HCT116 (cell line): Measurements from ENCODE around the gene HNF1B. TPM values are rescaled to one million over a fixed set of nuclear protein-coding genes. Genes with fewer than 3 reads are reported as not detected.

Source experiments
- ATAC-seq: fragments of 200-7000 bp; cut with Tn5 transposase; 2 replicates; pipeline ENCODE4 v1.9.1; 2020; ENCODE audit warnings: mild to moderate bottlenecking, moderate library complexity
- BruUV-seq: library from RNA; stranded (reverse); fragments of 400-500 nt; replicated peaks from 2 replicates; lab custom pipeline; 2021; lab: Mats Ljungman, UMichigan
- CTCF ChIA-PET: fragments of 300-600 bp; sonication (Branson Sonifier 250); formaldehyde crosslinking; loops from one replicate; lab custom pipeline; 2021; ENCODE audit warnings: antibody characterized with exemption; lab: Charles Lee
- POLR2A ChIA-PET: fragments of 300-600, 350-600 bp; sonication (Branson Sonifier 250); formaldehyde crosslinking; loops from one replicate; lab custom pipeline; 2021; ENCODE audit warnings: antibody characterized with exemption; lab: Charles Lee
- RAD21 ChIA-PET, 2 experiments: fragments of 300-600 bp; sonication (Branson Sonifier 250); formaldehyde crosslinking; loops; one replicate each; lab custom pipeline; 2023; ENCODE audit warnings: low total read pairs in 2 of 2; ENCODE audit not compliant: uncharacterized antibody in 2 of 2, unreplicated experiment in 2 of 2, low non-redundant PET in 1 of 2; lab: Charles Lee
- DNase-seq: peaks from one replicate; pipeline ENCODE4 v3.0.0-alpha.2; 2010; ENCODE audit warnings: low read depth, low spot score
- H2AFZ ChIP-seq: fragments of 200-600 bp; shearing (Covaris generic), sonication (generic); 2 replicates; pipeline ENCODE4 v1.6.1; 2017; ENCODE audit warnings: low read depth, mixed run types, mixed read lengths, antibody characterized with exemption, low read length; ENCODE audit not compliant: poor library complexity, severe bottlenecking
- H3K27ac ChIP-seq: 2 replicates; pipeline ENCODE4 v1.5.1; 2012; ENCODE audit warnings: low read depth, low read length
- H3K27me3 ChIP-seq: fragments of 200-600 bp; sonication (generic); 2 replicates; pipeline ENCODE4 v1.6.1; 2016; ENCODE audit warnings: mixed run types, low read length, mixed read lengths; ENCODE audit not compliant: insufficient read depth
- H3K36me3 ChIP-seq, 2 experiments: fragments of 200-500 bp in 1 of 2; fragments of 200-600 bp in 1 of 2; sonication (Bioruptor generic) in 1 of 2; sonication (generic) in 1 of 2; 2 replicates each; pipeline versions ENCODE4 v1.5.1 to v1.6.1; 2014 to 2016; ENCODE audit warnings: low read length in 2 of 2, inconsistent platforms in 1 of 2, mixed read lengths in 1 of 2, mixed run types in 1 of 2; ENCODE audit not compliant: insufficient read depth in 2 of 2, control insufficient read depth in 1 of 2
- H3K4me1 ChIP-seq, 2 experiments: fragments of 200-600 bp in 1 of 2; sonication (generic) in 1 of 2; 2 replicates each; pipeline versions ENCODE4 v1.5.1 to v1.6.1; 2012 to 2017; ENCODE audit warnings: low read length in 2 of 2, inconsistent platforms in 1 of 2, mild to moderate bottlenecking in 1 of 2, mixed read lengths in 1 of 2, mixed run types in 1 of 2, moderate library complexity in 1 of 2; ENCODE audit not compliant: insufficient read depth in 2 of 2, control insufficient read depth in 1 of 2
- H3K4me2 ChIP-seq: fragments of 200-600 bp; sonication (generic); 2 replicates; pipeline ENCODE4 v1.6.1; 2017; ENCODE audit warnings: mixed run types, low read length, mixed read lengths
- H3K4me3 ChIP-seq, 2 experiments: fragments of 200-600 bp in 1 of 2; sonication (generic) in 1 of 2; replicated peaks in 1 of 2; 2 replicates each; pipeline ENCODE4 v1.5.1; 2011 to 2016; ENCODE audit warnings: low read length in 2 of 2, control low read depth in 1 of 2, low read depth in 1 of 2, mild to moderate bottlenecking in 1 of 2, mixed read lengths in 1 of 2, mixed run types in 1 of 2
- H3K79me2 ChIP-seq: fragments of 200-600 bp; sonication (generic); 2 replicates; pipeline ENCODE4 v1.6.1; 2017; ENCODE audit warnings: mild to moderate bottlenecking, mixed run types, low read length, moderate library complexity, mixed read lengths; ENCODE audit not compliant: insufficient read depth
- H3K9ac ChIP-seq: fragments of 200-600 bp; sonication (generic); 2 replicates; pipeline ENCODE4 v1.6.1; 2016; ENCODE audit warnings: low read length, mixed read lengths
- H3K9me2 ChIP-seq: fragments of 200-600 bp; sonication (generic), shearing (Covaris generic); 2 replicates; pipeline ENCODE4 v1.6.1; 2017; ENCODE audit warnings: mixed run types, mild to moderate bottlenecking, moderate library complexity; ENCODE audit not compliant: insufficient read depth
- H3K9me3 ChIP-seq, 2 experiments: fragments of 200-500 bp in 1 of 2; fragments of 200-600 bp in 1 of 2; sonication (Bioruptor generic) in 1 of 2; sonication (generic) in 1 of 2; 2 replicates each; pipeline ENCODE4 v1.6.1; 2014 to 2017; ENCODE audit warnings: low read length in 2 of 2, mixed read lengths in 2 of 2, inconsistent platforms in 1 of 2, low read depth in 1 of 2, mild to moderate bottlenecking in 1 of 2, mixed run types in 1 of 2, moderate library complexity in 1 of 2; ENCODE audit not compliant: control insufficient read depth in 1 of 2, insufficient read depth in 1 of 2
- H4K20me1 ChIP-seq: fragments of 200-600 bp; sonication (generic), shearing (Covaris generic); 2 replicates; pipeline ENCODE4 v1.6.1; 2017; ENCODE audit warnings: mixed run types, mild to moderate bottlenecking, moderate library complexity; ENCODE audit not compliant: insufficient read depth
- CEBPB ChIP-seq: IDR thresholded peaks from 2 replicates; pipeline ENCODE4 v1.6.1; 2012; ENCODE audit warnings: low read depth
- ELF1 ChIP-seq: IDR thresholded peaks from 2 replicates; pipeline ENCODE4 v1.6.1; 2012; ENCODE audit warnings: low read depth, borderline replicate concordance
- EZH2 ChIP-seq: fragments of 200-600 bp; sonication (generic); IDR thresholded peaks from 2 replicates; pipeline ENCODE4 v1.6.1; 2017; ENCODE audit warnings: antibody characterized with exemption, mixed run types
- EZH2phosphoT487 ChIP-seq: fragments of 200-600 bp; IDR thresholded peaks from 2 replicates; pipeline ENCODE4 v1.6.1; 2018; ENCODE audit warnings: antibody characterized with exemption, borderline replicate concordance
- FOSL1 ChIP-seq: IDR thresholded peaks from 2 replicates; pipeline ENCODE4 v1.6.1; 2012; ENCODE audit warnings: low read depth
- JUND ChIP-seq: IDR thresholded peaks from 2 replicates; pipeline ENCODE4 v1.6.1; 2012
- POLR2A ChIP-seq: IDR thresholded peaks from 2 replicates; pipeline ENCODE4 v1.7.0; 2011; ENCODE audit warnings: borderline replicate concordance; ENCODE audit not compliant: insufficient read depth, insufficient read length; ENCODE audit errors: extremely low read depth
- POLR2AphosphoS5 ChIP-seq: IDR thresholded peaks from 2 replicates; pipeline ENCODE4 v1.6.1; 2011; ENCODE audit warnings: mild to moderate bottlenecking, low read depth, low read length, moderate library complexity
- RAD21 ChIP-seq: IDR thresholded peaks from 2 replicates; pipeline ENCODE4 v1.6.1; 2012; ENCODE audit warnings: low read depth, mild to moderate bottlenecking
- SIN3A ChIP-seq: IDR thresholded peaks from 2 replicates; pipeline ENCODE4 v1.6.1; 2012; ENCODE audit warnings: low read depth
- SRF ChIP-seq: IDR thresholded peaks from 2 replicates; pipeline ENCODE4 v1.6.1; 2012; ENCODE audit warnings: low read depth
- TCF7L2 ChIP-seq: IDR thresholded peaks from 2 replicates; pipeline ENCODE4 v1.7.0; 2011; ENCODE audit warnings: borderline replicate concordance, inconsistent platforms; ENCODE audit not compliant: insufficient read depth, insufficient read length; ENCODE audit errors: extremely low read depth
- YY1 ChIP-seq: IDR thresholded peaks from 2 replicates; pipeline ENCODE4 v1.6.1; 2011; ENCODE audit warnings: low read length, low read depth, moderate library complexity, mild to moderate bottlenecking; ENCODE audit not compliant: insufficient replicate concordance; ENCODE audit errors: extremely low read depth
- ZFX ChIP-seq: fragments of 450-650 bp; IDR thresholded peaks from 2 replicates; pipeline ENCODE4 v1.6.1; 2017
- intact Hi-C: fragments of 100-400 bp; cut with micrococcal nuclease; formaldehyde crosslinking; loops from 2 replicates; pipeline ENCODE4 v1.10.0; 2022
- total RNA-seq: library from RNA; stranded (reverse); gene quantifications from one replicate; pipeline ENCODE4 v1.2.1, GENCODE V29; 2021; ENCODE audit not compliant: unreplicated experiment
- TF ChIP-seq, protein P1 (sequence below): IDR thresholded peaks from 2 replicates; pipeline ENCODE4 v1.6.1; 2011; ENCODE audit warnings: mild to moderate bottlenecking, low read length, moderate library complexity; ENCODE audit not compliant: insufficient replicate concordance; ENCODE audit errors: extremely low read depth
- TF ChIP-seq, protein P2 (sequence below): IDR thresholded peaks from 2 replicates; pipeline ENCODE4 v1.6.1; 2012
- TF ChIP-seq, protein P3 (sequence below): IDR thresholded peaks from 2 replicates; pipeline ENCODE4 v1.6.1; 2012

HNF1B gene
- total RNA-seq, 1 experiment from 2014 or later, result 3.6 TPM

GRCh38 chr17:37691807-37692206 is 53.1 kb downstream of the HNF1B start:
- POLR2A ChIA-PET, result no interaction called here
- TF ChIP-seq, protein P1, sequence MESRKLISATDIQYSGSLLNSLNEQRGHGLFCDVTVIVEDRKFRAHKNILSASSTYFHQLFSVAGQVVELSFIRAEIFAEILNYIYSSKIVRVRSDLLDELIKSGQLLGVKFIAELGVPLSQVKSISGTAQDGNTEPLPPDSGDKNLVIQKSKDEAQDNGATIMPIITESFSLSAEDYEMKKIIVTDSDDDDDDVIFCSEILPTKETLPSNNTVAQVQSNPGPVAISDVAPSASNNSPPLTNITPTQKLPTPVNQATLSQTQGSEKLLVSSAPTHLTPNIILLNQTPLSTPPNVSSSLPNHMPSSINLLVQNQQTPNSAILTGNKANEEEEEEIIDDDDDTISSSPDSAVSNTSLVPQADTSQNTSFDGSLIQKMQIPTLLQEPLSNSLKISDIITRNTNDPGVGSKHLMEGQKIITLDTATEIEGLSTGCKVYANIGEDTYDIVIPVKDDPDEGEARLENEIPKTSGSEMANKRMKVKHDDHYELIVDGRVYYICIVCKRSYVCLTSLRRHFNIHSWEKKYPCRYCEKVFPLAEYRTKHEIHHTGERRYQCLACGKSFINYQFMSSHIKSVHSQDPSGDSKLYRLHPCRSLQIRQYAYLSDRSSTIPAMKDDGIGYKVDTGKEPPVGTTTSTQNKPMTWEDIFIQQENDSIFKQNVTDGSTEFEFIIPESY, result no peak
- TF ChIP-seq EZH2 (no peak), SIN3A (no peak), TCF7L2 (no peak), SRF (no peak), POLR2AphosphoS5 (no peak), ELF1 (no peak), POLR2A (no peak), FOSL1 (no peak), JUND (no peak), EZH2phosphoT487 (no peak), ZFX (no peak), RAD21 (no peak), CEBPB (no peak), YY1 (no peak)
- TF ChIP-seq, protein P2, sequence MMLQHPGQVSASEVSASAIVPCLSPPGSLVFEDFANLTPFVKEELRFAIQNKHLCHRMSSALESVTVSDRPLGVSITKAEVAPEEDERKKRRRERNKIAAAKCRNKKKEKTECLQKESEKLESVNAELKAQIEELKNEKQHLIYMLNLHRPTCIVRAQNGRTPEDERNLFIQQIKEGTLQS, result no peak
- TF ChIP-seq, protein P3, sequence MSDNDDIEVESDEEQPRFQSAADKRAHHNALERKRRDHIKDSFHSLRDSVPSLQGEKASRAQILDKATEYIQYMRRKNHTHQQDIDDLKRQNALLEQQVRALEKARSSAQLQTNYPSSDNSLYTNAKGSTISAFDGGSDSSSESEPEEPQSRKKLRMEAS, result no peak
- TF ChIP-seq, all 23 proteins: peak for 0
- H3K36me3 ChIP-seq, result no peaks in the 10 kb centered on the region; a peak in 1 of 4 replicates
- no peak overlapping the region for H3K4me3 ChIP-seq
- no peak overlapping the region for H3K27ac ChIP-seq
- no peaks in the 10 kb centered on the region for H3K4me1 ChIP-seq
- no TSS peak for BruUV-seq
- no peak for DNase-seq
- intact Hi-C loops, result no loop called here
- no peak overlapping the region for H2AFZ ChIP-seq
- H3K27me3 ChIP-seq, result no peaks in the 10 kb centered on the region
- no peaks in the 10 kb centered on the region for H4K20me1 ChIP-seq
- H3K9ac ChIP-seq, result no peak overlapping the region
- no peaks in the 10 kb centered on the region for H3K9me2 ChIP-seq
- no peak overlapping the region for H3K4me2 ChIP-seq
- H3K79me2 ChIP-seq, result no peaks in the 10 kb centered on the region
- CTCF ChIA-PET, result no interaction called here
- RAD21 ChIA-PET, result no interaction called here
- H3K9me3 ChIP-seq, result no peaks in the 10 kb centered on the region
- no peak for ATAC-seq
